UCSD-AML1 (cell line): Measurements from ENCODE around the gene PARL.
"Not testable (repeated sequence)": the region's sequence is repeated elsewhere in the genome, so short reads cannot be mapped to it uniquely, and the experiment has no call there.

Source experiments
- DNase-seq: peaks from one replicate; lab custom pipeline; 2025; ENCODE audit not compliant: unreplicated experiment; lab: John Stamatoyannopoulos, UW

PARL gene

DNA sequence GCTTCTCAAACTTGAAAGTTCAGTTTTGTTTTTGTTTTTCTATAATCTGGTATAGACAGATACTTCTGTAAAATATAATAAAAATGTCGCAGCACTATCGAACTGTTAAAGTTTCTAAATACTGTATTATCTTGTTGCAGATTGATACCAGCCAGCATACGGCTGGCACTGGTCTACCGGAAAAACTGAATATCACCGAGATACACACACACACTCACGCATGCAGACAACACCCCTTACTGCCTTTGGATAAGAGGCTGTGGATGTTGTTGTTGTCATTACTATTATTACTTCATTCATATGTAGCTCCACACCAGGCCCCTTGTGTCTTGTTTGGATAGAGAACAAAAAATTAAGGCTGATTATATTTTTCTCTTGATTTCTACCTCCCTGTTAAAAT lies 91.7 kb downstream of the PARL start:
- no peak for DNase-seq

DNA sequence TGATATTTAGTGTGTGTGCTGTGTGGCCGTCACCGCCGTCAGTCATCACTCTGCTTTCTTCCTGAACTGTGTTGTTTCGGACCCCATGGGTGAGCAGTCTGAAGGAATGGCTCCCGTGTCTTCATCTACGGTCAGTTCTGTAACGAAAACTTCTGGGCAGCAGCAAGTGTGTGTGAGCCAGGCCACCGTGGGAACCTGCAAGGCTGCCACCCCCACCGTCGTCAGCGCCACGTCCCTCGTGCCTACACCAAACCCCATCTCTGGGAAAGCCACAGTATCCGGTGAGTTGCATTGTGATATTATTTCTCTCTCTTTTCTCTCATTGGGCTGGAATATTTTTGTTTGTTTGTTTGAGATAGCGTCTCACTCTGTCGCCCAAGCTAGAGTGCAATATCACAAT lies 94.0 kb downstream of the PARL start:
- DNase-seq = no peak

DNA sequence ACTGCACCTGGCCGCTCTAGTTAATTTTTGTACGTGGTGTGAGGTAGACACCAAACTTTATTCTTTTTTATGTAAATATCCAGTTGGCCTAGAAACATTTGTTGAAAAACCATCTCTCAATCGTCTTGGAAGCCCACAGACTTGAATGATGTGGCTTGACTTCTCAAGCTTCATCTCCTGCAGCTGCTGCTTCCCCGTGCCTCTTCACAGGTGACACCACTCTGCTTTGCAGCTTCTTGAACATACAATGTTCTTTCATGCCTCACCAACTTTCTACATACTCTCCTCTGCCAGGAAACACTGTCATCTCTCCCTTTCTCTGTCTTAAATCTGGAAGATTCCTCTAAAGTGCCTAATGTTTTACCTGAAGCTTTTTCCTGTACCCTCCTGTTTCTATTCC lies 94.9 kb downstream of the PARL start:
- DNase-seq = no peak

DNA sequence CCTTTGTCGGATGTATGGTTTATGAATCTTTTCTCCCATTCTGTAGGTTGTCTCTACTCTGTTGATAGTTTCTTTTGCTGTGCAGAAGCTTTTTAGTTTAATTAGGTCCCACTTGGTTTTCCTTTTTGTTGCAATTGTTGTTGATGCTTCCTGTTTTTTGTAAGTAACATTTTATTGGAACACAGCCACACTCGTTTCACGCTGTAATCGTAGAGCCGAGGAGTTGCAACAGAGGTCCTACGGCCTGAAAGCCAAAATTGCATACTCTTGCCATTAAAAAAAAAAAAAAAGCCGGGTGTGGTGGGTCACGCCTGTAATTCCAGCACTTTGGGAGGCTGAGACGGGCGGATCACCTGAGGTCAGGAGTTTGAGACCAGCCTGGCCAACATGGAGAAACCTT lies 100.2 kb downstream of the PARL start:
- not testable (repeated sequence) for DNase-seq

DNA sequence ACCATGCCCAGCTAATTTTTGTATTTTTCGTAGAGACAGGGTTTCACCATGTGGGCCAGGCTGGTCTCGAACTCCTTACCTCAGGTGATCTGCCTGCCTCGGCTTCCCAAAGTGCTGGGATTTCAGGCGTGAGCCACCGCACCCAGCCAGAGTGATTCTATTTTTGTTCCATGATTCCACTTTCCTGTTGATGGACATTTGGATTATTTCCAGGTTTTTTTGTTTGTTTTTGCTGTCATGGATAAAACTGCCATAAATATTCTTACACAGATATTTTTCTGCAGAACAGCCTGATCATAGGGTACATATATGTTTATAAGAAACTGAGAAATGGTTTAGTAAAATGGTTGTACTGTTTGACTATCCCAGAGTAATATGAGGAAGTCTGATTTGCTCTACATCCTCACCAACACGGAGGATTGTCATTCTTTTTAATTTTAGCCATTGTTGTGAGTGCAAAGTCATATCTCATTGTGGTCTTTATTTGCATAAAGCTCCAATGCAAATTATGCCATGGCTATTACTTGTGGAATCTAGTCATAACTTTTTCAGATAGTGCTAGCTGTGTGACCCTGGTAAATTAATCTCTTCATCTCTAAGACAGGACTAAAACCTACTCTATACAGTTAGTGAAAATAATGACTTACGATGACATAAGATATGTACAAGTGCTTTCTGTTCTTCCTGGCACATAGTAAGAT lies 102.0 kb downstream of the PARL start:
- DNase-seq = no peak

DNA sequence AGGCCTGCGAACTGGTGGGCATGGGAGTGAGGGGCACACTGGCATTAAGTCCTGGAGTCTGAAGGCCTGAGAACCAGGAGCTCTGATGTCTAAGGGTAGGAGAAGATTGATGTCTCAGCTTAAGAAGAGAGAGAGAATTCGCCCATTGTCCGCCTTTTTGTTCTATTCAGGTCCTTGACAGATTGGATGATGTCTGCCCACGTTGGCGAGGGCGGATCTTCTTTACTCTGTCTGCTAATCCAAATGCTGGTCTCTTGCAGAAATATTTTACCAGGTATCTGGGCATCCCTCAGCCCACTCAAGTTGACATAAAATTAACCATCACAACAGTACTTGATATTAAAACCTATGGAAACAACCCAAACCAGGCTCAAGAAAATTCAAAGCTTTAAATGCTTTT lies 103.4 kb downstream of the PARL start:
- DNase-seq = no peak

DNA sequence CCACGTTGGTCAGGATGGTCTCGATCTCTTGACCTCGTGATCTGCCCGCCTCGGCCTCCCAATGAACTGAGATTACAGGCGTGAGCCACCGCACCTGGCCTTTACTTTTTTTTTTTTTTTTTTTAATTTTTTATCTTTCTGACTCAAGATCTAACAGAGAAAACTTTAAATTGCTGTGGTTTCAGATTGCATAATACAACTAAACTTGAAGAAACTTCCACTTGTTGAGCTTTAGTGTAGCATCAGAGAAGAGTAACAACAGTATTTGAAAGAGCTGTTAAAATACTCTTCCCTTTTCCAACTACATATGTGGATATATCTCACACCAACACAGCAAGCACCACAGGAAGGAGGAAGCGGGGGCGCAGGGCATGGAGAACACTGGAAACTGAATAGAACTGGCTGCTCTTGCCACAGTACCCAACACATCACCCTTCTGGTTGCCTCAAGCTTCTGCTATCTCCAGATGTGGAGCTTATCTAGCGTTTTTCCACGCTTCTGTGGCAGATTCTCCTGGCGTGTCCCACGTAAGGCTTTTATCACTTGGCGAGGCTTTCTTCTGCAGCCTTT lies 104.7 kb downstream of the PARL start:
- peak; percentile 56 for DNase-seq
